ENCODE data around the gene KCNC3.

DNA sequence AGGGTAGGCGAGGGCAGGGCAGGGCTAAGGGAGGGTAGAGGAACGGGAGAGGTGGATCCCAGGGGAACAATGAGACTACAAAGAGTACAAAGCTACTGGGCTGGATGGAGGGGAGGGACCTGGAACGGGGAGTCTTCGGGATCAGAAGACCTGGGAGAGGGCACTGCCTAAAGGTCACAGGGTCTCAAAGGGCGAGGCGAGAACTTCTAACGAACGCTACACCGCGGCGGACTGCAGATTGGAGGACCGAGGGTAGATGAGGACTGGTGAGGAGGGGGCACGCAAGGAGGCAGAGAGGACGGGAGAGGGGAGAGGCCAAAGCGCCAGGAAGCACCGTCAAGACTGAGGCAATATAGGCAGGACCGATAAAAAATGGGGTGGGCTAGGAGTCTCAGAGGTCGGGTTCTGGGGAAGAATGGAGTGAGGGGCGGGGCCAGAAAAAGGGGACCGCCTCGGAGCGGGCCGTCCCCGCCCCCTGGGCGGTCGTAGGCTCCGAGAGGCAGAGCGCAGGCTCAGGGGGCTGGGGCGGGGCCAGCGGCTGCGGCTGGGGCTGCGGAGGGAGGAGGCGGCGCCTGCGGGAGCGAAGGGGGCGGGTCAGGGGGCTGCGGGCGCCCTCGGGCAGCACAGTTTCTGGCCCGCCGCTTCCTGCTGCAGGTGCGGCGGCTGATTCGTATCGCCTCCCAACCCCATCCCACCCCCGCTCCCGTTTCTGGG lies 1.3 kb upstream of the KCNC3 start:
- TF ChIP-seq POLR2A (IDR thresholded peaks at IDR 0.05; ENCODE audit: extremely low read depth, insufficient read length): no peak
- TF ChIP-seq, protein P1, sequence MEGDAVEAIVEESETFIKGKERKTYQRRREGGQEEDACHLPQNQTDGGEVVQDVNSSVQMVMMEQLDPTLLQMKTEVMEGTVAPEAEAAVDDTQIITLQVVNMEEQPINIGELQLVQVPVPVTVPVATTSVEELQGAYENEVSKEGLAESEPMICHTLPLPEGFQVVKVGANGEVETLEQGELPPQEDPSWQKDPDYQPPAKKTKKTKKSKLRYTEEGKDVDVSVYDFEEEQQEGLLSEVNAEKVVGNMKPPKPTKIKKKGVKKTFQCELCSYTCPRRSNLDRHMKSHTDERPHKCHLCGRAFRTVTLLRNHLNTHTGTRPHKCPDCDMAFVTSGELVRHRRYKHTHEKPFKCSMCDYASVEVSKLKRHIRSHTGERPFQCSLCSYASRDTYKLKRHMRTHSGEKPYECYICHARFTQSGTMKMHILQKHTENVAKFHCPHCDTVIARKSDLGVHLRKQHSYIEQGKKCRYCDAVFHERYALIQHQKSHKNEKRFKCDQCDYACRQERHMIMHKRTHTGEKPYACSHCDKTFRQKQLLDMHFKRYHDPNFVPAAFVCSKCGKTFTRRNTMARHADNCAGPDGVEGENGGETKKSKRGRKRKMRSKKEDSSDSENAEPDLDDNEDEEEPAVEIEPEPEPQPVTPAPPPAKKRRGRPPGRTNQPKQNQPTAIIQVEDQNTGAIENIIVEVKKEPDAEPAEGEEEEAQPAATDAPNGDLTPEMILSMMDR (IDR thresholded peaks at IDR 0.05; ENCODE audit: low read depth, low read length): no peak
- TF ChIP-seq, protein P2, sequence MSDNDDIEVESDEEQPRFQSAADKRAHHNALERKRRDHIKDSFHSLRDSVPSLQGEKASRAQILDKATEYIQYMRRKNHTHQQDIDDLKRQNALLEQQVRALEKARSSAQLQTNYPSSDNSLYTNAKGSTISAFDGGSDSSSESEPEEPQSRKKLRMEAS (IDR thresholded peaks at IDR 0.05; ENCODE audit: low read depth, low read length): no peak
- TF ChIP-seq MYC (IDR thresholded peaks at IDR 0.05; ENCODE audit: low read depth, low read length): no peak
